ENCODE data around the gene DEGS2. TPM values are rescaled to one million over a fixed set of nuclear protein-coding genes. Genes with fewer than 3 reads are reported as not detected.

Gene DEGS2
- total and polyA plus RNA-seq, 5 donors from 2014 or later = 0.09 to 0.35 (median 0.17) TPM; not detected in 1

GRCh38 chr14:100100032-100100703 is 59.3 kb downstream of the DEGS2 start:
- DNase-seq (no peak), ATAC-seq (ENCODE audit: low read depth in 2 of 2) (no peak)
- peak overlapping the region; percentile 70 to 99 (median 88) for H3K27ac Mint-ChIP-seq
- peak overlapping the region; percentile 21 for H3K4me3 ChIP-seq (ENCODE audit: low read depth, low read length)
- peaks cover 71% of the 10 kb centered on the region for H3K36me3 Mint-ChIP-seq
- H3K9me3 Mint-ChIP-seq = no peaks in the 10 kb centered on the region
- peaks cover 53 to 97% (median 80%) of the 10 kb centered on the region in 4 donors for H3K4me1 Mint-ChIP-seq
- H3K27ac ChIP-seq (ENCODE audit: insufficient read depth, low read length, poor library complexity, severe bottlenecking) = peak overlapping the region; percentile 55
- no peaks in the 10 kb centered on the region for H3K27me3 ChIP-seq (ENCODE audit: control insufficient read depth, insufficient read depth, low read length)
- H3K9me3 ChIP-seq (ENCODE audit: control insufficient read depth in 2 of 2, low read length in 2 of 2) = no peaks in the 10 kb centered on the region
- H3K4me1 ChIP-seq (ENCODE audit: control insufficient read depth, insufficient read depth, low read length, poor library complexity, severe bottlenecking) = peaks cover 98% of the 10 kb centered on the region
- peak overlapping the region; percentile 47 to 83 (median 73) for H3K4me3 Mint-ChIP-seq
- H3K27me3 Mint-ChIP-seq = no peaks in the 10 kb centered on the region
- H3K36me3 ChIP-seq (ENCODE audit: control insufficient read depth, insufficient read depth, low read length) = peaks cover 90% of the 10 kb centered on the region

DNA sequence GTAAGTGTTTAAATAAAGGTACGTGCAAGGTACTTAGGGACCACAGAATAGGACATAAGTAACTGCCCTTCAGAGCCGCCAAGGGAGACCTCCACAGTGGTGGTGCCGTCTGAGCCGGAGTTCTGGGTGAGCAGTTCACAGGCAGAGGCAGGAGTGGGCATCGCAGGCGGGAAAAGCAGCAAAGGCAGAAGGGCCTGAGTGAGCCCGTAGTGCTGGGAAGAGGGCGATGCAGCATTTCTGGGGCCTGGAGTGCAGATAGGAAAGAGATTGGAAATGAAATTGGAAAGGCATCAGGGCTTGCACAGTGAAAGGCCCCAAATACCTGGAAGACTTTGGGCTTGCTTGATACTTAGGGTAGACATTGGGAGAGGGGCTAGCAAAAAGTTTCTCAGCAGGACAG is 61.3 kb downstream of the DEGS2 start:
- Mint-ChIP-seq H3K27me3 (no peaks in the 10 kb centered on the region), H3K4me1 (peaks cover 49 to 97% (median 81%) of the 10 kb centered on the region in 4 donors), H3K27ac (peak overlapping the region; percentile 88 to 93 (median 92)), H3K36me3 (peaks cover 67% of the 10 kb centered on the region), H3K9me3 (no peaks in the 10 kb centered on the region), H3K4me3 (peak overlapping the region; percentile 50 to 87 (median 64))
- H3K4me1 ChIP-seq (ENCODE audit: control insufficient read depth, insufficient read depth, low read length, poor library complexity, severe bottlenecking) = peaks cover 97% of the 10 kb centered on the region
- no peaks in the 10 kb centered on the region for H3K27me3 ChIP-seq (ENCODE audit: control insufficient read depth, insufficient read depth, low read length)
- no peak for DNase-seq
- peak overlapping the region; percentile 55 for H3K27ac ChIP-seq (ENCODE audit: insufficient read depth, low read length, poor library complexity, severe bottlenecking)
- H3K9me3 ChIP-seq (ENCODE audit: control insufficient read depth in 2 of 2, low read length in 2 of 2) = no peaks in the 10 kb centered on the region
- no peak for ATAC-seq (ENCODE audit: low read depth in 2 of 2)
- peaks cover 86% of the 10 kb centered on the region for H3K36me3 ChIP-seq (ENCODE audit: control insufficient read depth, insufficient read depth, low read length)
- peak overlapping the region; percentile 28 for H3K4me3 ChIP-seq (ENCODE audit: low read depth, low read length)

DNA sequence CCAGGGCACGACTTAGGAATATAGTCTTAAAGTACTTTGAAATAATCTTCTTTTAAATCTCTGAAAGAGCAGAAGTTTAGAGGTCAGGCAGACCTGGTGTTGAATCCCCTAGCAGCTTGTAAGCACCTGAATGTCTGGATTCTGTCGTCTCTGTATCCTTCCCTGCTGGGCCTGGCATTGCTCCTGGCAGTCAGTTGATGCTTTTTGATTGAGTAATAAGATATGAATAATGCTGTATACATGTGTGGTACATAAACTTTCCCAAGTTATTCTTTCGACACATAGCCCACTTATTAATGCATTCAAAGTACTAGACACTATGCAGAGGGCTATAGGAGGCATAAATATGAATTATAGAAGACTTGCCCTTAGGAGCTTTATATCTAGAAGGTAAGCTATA is 62.8 kb downstream of the DEGS2 start:
- ATAC-seq (ENCODE audit: low read depth in 2 of 2) = no peak
- H3K4me3 ChIP-seq (ENCODE audit: low read depth, low read length) = peak overlapping the region; percentile 46
- no peaks in the 10 kb centered on the region for H3K9me3 ChIP-seq (ENCODE audit: control insufficient read depth in 2 of 2, low read length in 2 of 2)
- no peaks in the 10 kb centered on the region for H3K27me3 Mint-ChIP-seq
- H3K36me3 ChIP-seq (ENCODE audit: control insufficient read depth, insufficient read depth, low read length) = peaks cover 86% of the 10 kb centered on the region
- H3K4me3 Mint-ChIP-seq = peak overlapping the region; percentile 11 to 87 (median 52)
- no peaks in the 10 kb centered on the region for H3K9me3 Mint-ChIP-seq
- peak overlapping the region; percentile 55 for H3K27ac ChIP-seq (ENCODE audit: insufficient read depth, low read length, poor library complexity, severe bottlenecking)
- peaks cover 43 to 94% (median 79%) of the 10 kb centered on the region in 4 donors for H3K4me1 Mint-ChIP-seq
- peaks cover 65% of the 10 kb centered on the region for H3K36me3 Mint-ChIP-seq
- H3K27ac Mint-ChIP-seq = peak overlapping the region; percentile 73 to 88 (median 75)
- no peak for DNase-seq
- H3K4me1 ChIP-seq (ENCODE audit: control insufficient read depth, insufficient read depth, low read length, poor library complexity, severe bottlenecking) = peaks cover 97% of the 10 kb centered on the region
- no peaks in the 10 kb centered on the region for H3K27me3 ChIP-seq (ENCODE audit: control insufficient read depth, insufficient read depth, low read length)

Other genes with a start within 250 kb of the DEGS2 start
- 1,219 TPM for gene EVL, start 94.2 kb downstream of the DEGS2 start, total RNA-seq
- gene EVL, start 94.2 kb downstream of the DEGS2 start, polyA plus RNA-seq = 100 to 1,000 TPM; 118 to 141 (median 136) TPM
- gene YY1, start 79.5 kb upstream of the DEGS2 start, total RNA-seq = 79.4 TPM
- gene YY1, start 79.5 kb upstream of the DEGS2 start, polyA plus RNA-seq = 10 to 100 TPM; 16.4 to 21.9 (median 19.0) TPM
- 5.3 TPM for gene SLC25A29, start 146.8 kb upstream of the DEGS2 start, total RNA-seq
- gene SLC25A29, start 146.8 kb upstream of the DEGS2 start, polyA plus RNA-seq = 1 to 10 TPM in 3 of 4 donors, under 1 TPM in 1; 0.69 to 7.9 (median 1.8) TPM
- not detected for gene SLC25A47, start 163.7 kb upstream of the DEGS2 start, total RNA-seq
- not detected for gene SLC25A47, start 163.7 kb upstream of the DEGS2 start, polyA plus RNA-seq
- gene WDR25, start 216.8 kb upstream of the DEGS2 start, total RNA-seq = 5.2 TPM
- gene WDR25, start 216.8 kb upstream of the DEGS2 start, polyA plus RNA-seq = 10 to 100 TPM in 2 of 4 donors, 1 to 10 TPM in 2; 7.9 to 15.0 (median 10.2) TPM